GM23338 (cell line): ENCODE measurements around the gene DRGX.

Experiments
- EZH2 ChIP-seq: fragments of 200-600 bp; sonication (generic); IDR thresholded peaks from one replicate; pipeline ENCODE4 v1.8.0; 2017; ENCODE audit warnings: antibody characterized with exemption, mild to moderate bottlenecking, low read depth; ENCODE audit not compliant: unreplicated experiment
- EZH2phosphoT487 ChIP-seq: fragments of 200-600 bp; sonication (generic); IDR thresholded peaks from one replicate; pipeline ENCODE4 v1.8.1; 2018; ENCODE audit warnings: antibody characterized with exemption; ENCODE audit not compliant: unreplicated experiment
- JUNB ChIP-seq: IDR thresholded peaks from one replicate; pipeline ENCODE4 v1.6.1; 2016; ENCODE audit warnings: antibody characterized with exemption; ENCODE audit not compliant: unreplicated experiment
- POLR2AphosphoS5 ChIP-seq: IDR thresholded peaks from 2 replicates; pipeline ENCODE4 v1.6.1; 2016; ENCODE audit warnings: antibody characterized with exemption, low read depth
- ZNF331 ChIP-seq: fragments of 250-450 bp; sonication (Bioruptor Pico); IDR thresholded peaks from 2 replicates; pipeline ENCODE4 v1.5.0; 2020; ENCODE audit warnings: low read depth, mild to moderate bottlenecking, moderate library complexity
- TF ChIP-seq, protein P1 (sequence below), 2 experiments: fragments of 200-600 bp in 1 of 2; sonication (generic) in 1 of 2; conservative IDR thresholded peaks; 2 replicates each; pipeline versions ENCODE4 v1.5.1 to v1.6.1; 2016 to 2017; ENCODE audit warnings: antibody characterized with exemption in 2 of 2, low read depth in 2 of 2, mild to moderate bottlenecking in 2 of 2, moderate library complexity in 1 of 2

DNA sequence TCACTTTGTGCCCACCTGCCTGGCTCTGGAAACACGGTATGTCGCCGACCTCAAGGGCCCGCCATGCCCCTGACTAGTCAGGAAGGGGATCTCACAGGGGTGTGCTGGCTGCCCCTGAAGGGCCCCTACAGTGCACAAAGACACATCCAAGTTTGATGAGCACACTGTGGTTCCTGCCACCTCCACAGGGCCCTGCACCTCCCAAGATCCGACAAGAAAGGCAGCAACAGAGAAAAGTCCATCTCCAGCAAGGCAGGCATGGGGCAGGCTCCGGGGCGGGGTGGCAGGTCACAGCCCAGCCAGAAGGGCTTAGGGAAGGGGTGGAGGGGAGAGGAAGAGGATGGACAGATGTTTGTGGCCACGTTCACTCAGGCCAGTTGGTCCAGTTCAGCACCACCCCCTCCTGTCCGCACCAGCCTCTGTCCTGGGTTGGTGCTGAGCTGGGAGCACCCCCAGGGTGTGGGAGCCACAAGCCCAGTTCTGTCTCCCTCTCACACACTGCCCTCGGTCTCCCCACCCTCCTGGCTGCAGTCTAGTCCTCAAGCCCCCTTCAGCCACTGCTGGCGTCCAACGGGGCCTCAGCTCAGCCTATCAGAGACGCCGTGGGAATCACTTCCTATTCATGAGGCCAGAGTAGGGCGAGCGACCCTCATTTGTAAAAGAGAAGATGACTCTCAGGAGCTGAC lies 11.5 kb downstream of the DRGX start:
- TF ChIP-seq POLR2AphosphoS5: no peak
- TF ChIP-seq, protein P1, sequence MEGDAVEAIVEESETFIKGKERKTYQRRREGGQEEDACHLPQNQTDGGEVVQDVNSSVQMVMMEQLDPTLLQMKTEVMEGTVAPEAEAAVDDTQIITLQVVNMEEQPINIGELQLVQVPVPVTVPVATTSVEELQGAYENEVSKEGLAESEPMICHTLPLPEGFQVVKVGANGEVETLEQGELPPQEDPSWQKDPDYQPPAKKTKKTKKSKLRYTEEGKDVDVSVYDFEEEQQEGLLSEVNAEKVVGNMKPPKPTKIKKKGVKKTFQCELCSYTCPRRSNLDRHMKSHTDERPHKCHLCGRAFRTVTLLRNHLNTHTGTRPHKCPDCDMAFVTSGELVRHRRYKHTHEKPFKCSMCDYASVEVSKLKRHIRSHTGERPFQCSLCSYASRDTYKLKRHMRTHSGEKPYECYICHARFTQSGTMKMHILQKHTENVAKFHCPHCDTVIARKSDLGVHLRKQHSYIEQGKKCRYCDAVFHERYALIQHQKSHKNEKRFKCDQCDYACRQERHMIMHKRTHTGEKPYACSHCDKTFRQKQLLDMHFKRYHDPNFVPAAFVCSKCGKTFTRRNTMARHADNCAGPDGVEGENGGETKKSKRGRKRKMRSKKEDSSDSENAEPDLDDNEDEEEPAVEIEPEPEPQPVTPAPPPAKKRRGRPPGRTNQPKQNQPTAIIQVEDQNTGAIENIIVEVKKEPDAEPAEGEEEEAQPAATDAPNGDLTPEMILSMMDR (conservative IDR thresholded peaks at IDR 0.05; ENCODE audit: low read depth in 2 of 2): no peak
- TF ChIP-seq EZH2: no peak
- TF ChIP-seq ZNF331 (CRISPR knock-in tag): no peak
- no peak for TF ChIP-seq JUNB
- no peak for TF ChIP-seq EZH2phosphoT487
